GM19025 (cell line): ENCODE results near the gene SLTM.
A peak's percentile ranks its signal among the peaks of the same experiment; 100 is the strongest.
"Not testable (repeated sequence)": the region's sequence is repeated elsewhere in the genome, so short reads cannot be mapped to it uniquely, and the experiment has no call there.

ENCODE experiments used
- ATAC-seq: cut with Tn5 transposase; IDR thresholded peaks from one replicate; pipeline ENCODE4 v1.9.1; 2021; ENCODE audit warnings: mild to moderate bottlenecking, low read depth, moderate library complexity; ENCODE audit not compliant: unreplicated experiment

Gene SLTM

DNA sequence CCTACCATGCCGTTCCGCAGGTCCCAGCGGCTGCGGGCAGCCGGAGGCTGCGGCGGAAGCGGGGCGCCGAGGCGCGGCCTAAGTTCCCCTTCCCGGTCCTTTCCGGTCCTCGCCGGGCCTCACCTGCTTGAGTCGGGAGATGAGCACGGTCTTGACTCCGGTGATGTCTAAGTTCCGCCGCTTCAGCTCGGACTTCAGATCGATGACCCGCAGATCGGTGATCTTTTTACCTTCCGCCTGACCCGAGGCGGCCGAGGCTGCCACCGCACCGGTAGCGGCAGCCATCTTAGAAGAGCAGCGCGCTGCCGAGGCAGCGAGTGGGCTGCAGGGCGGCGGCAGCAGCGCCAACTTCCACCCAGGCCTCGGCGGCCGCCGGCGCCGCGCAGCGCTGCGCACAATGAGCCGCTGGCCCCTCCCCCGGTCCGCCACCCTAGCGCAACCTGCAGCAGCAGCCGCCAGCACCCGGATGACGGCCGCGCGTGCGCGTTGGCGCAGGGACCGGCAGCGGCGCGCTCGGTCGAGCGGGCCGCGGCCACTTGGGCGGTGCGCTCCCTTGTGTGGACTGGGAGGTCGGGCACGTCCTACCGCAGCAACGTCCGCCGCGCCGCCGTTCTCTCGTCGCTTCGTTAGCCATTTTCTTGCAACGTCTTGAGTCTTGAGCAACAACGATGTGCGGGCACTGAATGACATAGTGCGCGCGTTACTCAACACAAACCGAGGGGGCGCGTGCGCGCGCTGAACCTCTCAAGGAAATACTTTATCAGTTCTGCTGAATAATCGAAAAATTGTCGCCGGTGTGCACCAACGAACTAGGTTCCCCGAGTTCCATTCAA is at the start of gene SLTM:
TSS of gene SLTM (minus strand) at position 399 of the 833 bp plus-strand sequence. CDS start at position 285, 114 bp downstream.
- ATAC-seq: peak; percentile 91

DNA sequence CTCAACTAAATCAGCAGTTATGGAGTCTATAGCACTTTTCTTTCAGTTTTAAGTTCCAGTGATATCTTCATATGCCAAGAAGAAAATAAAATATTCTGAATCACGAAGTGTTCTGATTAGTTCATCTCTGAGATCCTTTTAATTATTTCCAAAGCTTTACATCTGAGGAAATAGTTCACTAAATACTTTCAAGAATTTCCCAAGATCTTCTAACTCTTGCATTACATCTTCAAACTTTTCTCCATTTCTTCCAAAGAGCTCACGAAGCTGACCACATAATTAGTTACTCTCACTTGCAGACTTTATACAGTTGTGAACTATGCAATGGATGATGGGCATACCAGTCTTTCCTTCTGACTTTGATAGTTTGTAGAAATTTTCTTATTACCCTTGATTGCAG is 49.8 kb upstream of the SLTM start:
- no peak for ATAC-seq

- ATAC-seq: no peak
Observed at GRCh38 chr15:58981808-58982475, 48.5 kb upstream of the SLTM start.

GRCh38 chr15:58980351-58980939 is 47.0 kb upstream of the SLTM start:
- no peak for ATAC-seq

DNA sequence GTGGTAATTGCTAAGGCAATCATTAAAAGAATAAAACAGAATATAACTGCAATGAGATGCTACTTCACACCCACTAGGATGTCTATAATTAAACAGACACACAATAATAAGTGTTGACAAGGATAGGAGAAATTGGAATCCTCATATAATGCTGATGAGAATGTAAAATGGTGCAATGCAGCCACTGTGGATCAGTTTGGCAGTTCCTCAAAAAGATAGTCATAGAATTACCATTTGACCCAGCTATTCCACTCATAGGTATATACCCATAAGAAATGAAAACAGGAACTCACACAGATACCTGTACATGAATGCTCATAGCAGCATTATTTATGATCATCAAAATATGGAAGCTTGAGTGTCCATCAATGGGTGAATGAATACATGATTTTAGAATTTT is 44.4 kb upstream of the SLTM start:
- ATAC-seq: no peak

- no peak for ATAC-seq
Observed at GRCh38 chr15:58967479-58967878, 34.0 kb upstream of the SLTM start.

DNA sequence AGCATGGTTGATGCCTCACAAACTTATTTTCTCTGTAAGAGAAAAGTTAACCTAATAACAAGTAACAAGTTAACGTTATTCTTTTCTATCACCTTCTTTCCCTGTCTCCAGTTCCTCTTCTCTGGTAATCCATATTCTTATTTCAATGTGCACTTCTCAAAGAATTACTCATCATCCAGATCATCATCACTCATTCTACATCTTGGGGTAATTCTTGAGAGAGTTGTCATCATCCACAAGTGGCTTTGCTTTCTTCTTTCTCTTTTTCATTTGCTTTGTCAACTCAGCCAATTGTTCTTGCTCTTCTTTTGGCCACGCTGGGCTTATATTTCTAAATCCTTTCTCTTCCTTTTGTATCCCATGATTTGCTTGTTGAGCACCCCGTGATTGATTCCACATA is 33.2 kb upstream of the SLTM start:
- ATAC-seq: no peak

DNA sequence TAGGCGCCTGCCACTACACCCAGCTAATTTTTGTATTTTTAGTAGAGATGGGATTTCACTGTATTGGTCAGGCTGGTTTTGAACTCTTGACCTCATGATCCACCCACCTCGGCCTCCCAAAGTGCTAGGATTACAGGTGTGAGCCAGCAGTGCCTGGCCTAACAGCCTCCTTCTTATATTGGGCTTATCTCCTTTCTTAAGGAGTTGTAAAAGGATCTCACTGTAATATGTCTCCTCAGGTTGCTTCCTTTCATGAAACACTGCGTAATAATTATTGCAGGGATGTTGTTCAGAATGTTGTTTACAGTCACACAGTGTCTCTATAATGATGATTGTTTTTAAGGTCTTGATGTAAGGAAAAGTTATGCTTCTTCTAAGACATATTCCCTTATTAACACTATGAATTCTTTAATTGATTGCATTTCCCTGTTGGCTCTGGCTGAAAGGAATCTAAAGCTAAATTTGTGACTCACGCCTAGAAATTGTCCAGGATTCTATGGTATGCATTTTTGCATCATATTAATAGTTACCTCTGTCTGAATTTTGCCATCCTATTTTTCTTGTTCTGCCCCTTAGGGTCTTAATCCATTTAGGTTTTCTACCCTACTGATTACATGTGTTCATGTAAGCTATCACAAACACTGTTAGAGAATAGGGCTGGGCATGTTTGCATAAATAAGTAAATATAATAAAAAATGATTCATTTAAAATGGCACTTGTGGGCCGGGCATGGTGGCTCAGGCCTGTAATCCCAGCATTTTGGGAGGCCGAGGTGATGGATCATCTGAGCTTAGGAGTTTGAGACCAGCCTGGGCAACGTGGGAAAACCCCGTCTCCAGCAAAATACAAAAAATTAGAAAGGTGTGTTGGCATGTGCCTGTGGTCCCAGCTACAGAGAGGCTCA is 29.4 kb upstream of the SLTM start:
- no peak for ATAC-seq

DNA sequence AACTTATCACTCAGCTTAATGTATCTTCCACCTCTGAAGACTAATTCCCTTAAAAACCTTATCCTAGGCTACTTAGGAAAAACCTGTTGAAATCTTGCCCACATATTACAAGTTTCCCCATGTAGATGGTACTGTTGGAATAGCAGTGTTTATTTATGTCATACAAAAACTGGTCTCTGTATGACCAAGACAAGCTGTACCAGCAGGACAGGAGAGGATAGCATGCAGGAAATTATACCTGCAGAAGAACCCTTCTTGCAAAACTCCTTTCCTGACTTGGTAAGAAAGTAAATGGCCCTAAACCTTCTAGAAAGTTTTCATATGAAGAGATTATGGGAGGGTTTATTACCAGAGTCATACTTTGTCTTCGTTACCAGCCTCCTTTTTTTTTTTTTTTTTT is 28.7 kb upstream of the SLTM start:
- ATAC-seq: no peak

DNA sequence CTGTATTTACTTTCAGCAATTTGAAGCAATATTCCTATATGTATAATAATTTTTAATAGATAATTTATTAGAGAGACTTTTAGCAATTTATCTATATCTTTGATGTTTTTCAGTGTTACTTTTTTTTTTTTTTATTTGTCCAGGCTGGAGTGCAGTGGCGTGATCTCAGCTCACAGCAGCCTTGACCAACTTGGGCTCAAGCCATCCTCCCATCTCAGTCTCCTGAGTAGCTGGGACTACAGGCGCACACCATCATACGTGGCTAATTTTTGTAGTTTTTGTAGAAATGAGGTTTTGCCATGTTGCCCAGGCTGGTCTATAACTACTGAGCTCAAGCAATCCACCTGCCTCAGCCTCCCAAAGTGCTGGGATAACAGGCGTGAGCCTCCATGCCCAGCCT is 25.3 kb upstream of the SLTM start:
- ATAC-seq: no peak

DNA sequence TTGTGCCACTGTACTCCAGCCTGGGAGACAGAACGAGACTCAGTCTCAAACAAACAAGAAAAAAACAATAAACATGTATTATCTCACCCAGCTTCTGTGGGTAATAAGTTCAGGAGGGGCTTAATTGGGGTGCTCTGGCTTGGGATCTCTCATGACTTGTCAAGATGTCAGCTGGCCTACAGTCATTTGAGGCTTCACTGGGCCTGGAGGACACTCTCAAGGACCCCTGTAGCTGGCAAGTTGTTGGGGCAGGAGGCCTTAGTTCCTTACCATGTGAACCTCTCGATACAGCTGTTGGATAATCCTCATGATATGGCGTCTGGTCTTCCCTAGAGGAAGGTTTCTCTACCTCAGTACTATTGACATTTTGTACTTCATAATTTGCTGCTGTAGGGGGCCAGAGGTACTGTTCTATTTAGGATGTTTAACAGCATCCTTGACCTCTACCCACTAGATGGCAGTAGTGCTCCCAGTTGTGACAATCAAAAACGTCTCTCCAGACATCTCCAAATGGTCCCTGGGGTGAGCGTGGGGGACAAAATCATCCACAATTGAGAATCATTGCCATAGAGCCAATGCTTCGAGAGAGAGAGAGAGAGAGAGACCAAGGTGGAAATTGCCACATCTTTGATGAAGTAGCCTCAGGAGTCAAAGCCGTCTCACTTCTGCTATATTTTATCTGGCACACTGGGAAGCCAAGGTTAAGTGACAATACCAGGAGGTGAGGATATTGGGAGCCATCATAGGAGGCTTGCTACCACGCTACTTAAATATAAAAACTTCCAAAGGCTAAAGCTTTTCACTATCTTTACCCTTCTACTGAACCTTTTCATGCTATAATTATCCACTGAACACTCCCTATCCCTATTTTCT is 23.9 kb upstream of the SLTM start:
- no peak for ATAC-seq

- no peak for ATAC-seq
Observed at GRCh38 chr15:58952751-58953150, 19.3 kb upstream of the SLTM start.

GRCh38 chr15:58951388-58952007 is 18.0 kb upstream of the SLTM start:
- no peak for ATAC-seq

GRCh38 chr15:58947179-58947578 is 13.7 kb upstream of the SLTM start:
- no peak for ATAC-seq

DNA sequence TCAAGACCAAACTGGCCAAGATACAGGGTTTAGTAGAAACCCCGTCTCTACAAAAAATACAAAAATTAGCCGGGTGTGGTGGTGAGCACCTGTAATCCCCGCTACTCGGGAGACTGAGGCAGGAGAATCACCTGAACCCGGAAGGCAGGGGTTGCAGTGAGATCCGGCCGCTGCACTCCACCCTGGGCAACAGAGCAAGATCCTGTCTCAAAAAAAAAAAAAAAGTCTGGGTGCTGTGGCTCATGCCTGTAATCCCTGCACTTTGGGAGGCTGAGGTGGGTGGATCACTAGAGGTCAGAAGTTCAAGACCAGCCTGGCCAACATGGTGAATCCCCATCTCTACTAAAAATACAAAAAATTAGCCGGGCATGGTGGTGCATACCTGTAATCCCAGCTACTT is 1.5 kb upstream of the SLTM start:
- ATAC-seq: not testable (repeated sequence)

DNA sequence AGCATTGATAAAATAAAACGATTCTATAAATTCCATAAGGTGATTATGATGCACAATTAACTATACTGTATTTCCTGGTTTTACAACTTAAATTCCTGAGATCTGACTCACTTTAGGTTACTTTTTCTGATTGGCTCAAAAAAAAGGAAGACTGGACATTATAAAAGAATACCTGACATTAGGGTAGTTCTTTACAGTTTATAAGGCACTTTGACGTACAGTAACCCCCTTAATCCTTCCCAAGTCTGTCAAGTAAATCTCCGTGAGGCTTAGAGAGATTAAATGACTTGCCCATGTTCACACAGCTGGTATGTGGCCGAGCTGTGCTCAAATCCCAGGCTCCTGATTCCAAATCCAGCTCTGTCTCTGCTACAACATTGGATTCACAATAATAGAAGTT is 1.0 kb upstream of the SLTM start:
- no peak for ATAC-seq

GRCh38 chr15:58934114-58934447 is 602 bp upstream of the SLTM start:
- ATAC-seq: no peak

DNA sequence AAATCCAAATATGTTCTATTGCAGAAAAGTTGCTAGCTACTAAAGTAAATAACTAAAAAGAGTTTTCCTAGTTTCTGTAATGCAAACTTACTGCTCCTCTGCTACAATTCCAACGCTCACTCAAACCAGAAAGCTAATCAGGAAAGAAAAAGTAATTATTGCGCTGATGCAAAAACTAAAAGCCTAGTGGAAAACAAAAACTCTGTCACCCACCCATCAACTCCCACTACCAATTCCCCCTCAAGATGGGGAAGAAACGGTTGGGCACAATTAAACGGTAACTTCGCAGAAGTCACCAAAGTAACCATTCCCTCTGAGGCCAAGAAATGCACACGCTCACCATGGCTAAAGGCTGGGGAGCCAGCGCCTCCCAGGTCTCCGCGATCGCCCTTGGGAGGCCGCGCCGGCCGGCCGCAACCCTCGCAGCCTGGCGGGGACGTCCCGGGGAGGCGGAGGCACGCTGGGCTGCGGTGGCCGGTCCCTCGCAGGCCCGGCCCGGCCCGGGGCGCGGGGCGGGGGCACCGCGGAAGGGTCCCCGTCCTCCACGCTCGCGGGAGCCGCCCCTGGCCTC is 684 bp downstream of the SLTM start:
- ATAC-seq: peak; percentile 34

- ATAC-seq: no peak
Observed at GRCh38 chr15:58931987-58932588, 1.4 kb downstream of the SLTM start.
